ENCODE measurements around the gene LHFPL2.

DNA sequence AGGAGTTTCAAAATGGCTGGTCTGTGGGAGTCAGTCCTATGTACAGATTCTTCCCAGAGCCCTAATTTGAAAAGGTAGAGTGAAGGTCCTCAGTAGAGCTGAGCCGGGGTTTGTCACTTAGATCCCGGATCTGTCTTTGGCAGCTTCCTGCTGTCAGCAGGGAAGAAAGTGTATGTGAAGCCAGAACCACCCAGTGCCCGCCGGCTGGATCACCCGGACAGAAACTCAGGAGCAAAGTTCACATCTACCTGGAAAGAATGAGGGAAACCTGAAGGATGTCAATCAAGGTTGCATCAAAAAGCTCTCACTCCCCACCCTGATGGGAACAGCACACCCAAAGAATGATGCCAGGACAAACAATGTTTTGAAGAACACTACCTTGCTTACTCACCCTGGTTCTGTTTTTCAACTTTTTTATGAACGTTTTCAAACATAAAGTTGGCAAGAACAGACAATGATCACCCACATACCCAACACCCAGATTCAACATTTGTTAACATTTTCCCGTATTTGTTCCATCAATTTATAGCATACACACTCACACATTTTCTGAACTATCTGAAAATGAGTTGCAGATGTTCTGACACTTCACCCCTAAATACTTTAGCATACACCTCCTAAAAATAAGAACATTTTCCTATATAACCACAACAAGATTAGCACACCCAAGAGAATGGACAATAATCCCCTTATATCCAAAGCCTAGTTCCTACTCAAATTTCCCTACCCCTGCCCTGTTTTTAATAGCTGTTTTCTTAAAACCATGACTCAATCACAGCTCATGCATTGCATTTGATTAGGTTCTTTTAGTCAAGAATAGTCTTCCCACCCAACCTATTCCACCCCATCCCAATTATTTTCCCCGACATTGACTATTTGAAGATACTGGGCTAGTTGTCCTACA lies 133.9 kb downstream of the LHFPL2 start:
- TF ChIP-seq, protein P1, sequence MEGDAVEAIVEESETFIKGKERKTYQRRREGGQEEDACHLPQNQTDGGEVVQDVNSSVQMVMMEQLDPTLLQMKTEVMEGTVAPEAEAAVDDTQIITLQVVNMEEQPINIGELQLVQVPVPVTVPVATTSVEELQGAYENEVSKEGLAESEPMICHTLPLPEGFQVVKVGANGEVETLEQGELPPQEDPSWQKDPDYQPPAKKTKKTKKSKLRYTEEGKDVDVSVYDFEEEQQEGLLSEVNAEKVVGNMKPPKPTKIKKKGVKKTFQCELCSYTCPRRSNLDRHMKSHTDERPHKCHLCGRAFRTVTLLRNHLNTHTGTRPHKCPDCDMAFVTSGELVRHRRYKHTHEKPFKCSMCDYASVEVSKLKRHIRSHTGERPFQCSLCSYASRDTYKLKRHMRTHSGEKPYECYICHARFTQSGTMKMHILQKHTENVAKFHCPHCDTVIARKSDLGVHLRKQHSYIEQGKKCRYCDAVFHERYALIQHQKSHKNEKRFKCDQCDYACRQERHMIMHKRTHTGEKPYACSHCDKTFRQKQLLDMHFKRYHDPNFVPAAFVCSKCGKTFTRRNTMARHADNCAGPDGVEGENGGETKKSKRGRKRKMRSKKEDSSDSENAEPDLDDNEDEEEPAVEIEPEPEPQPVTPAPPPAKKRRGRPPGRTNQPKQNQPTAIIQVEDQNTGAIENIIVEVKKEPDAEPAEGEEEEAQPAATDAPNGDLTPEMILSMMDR (IDR thresholded peaks at IDR 0.05) = no peak
- TF ChIP-seq EP300 (IDR thresholded peaks at IDR 0.05) (no peak), POLR2AphosphoS5 (IDR thresholded peaks at IDR 0.05) (no peak), POLR2A (IDR thresholded peaks at IDR 0.05) (no peak)

Data from suprapubic skin (tissue), 4 donors.